ENCODE data around the gene GPHN. TPM values are rescaled to one million over a fixed set of nuclear protein-coding genes. Genes with fewer than 3 reads are reported as not detected.

The GPHN gene
- total and polyA plus RNA-seq, 4 donors: 9.1 to 57.6 (median 33.9) TPM

DNA sequence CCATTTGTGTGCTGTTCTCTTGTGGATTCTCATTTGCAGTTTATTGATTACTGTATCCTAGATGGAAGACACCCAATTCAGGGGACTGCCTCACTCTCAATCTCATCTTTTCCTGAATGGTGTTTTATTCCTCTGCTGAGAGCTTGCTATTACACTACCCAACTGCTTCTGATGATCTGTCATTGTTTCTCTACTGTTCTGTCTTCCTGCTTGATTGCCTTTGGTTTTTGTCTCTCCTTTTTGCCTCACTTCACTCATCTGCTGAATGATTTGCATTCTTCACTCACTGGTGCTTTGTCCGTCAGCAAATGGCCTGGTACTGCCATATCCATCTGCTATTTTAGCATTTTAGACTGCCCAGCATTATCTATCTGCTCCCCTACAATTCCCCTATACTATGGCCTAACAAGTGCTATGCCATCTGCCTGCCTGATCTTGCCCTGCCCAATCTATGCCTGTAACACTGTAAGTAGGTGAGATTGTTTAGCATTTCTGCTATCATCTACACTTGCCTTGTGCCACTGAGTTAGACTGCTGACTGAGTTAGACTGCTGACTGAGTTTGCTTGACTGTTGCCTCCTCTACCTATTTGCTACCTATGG lies 335.1 kb downstream of the GPHN start:
- Histone ChIP-seq H3K9ac (ENCODE audit: insufficient read depth in 1 of 2, low read length in 2 of 2) (no peak overlapping the region), H3K27ac (ENCODE audit: low read depth in 1 of 2, low read length in 1 of 2) (no peak overlapping the region), H3K36me3 (ENCODE audit: control insufficient read depth in 4 of 4, insufficient read depth in 4 of 4, low read length in 4 of 4) (no peaks in the 10 kb centered on the region), H3K4me3 (no peak overlapping the region), H3K9me3 (ENCODE audit: control insufficient read depth in 4 of 4, insufficient read depth in 3 of 4, low read length in 3 of 4) (no peaks in the 10 kb centered on the region), H3K27me3 (ENCODE audit: control insufficient read depth in 3 of 3, insufficient read depth in 3 of 3, low read length in 2 of 3) (no peaks in the 10 kb centered on the region), H3K4me1 (ENCODE audit: control insufficient read depth in 5 of 5, insufficient read depth in 5 of 5, low read length in 5 of 5) (no peaks in the 10 kb centered on the region)
- ATAC-seq (ENCODE audit: insufficient read depth, low FRiP score): no peak
- TF ChIP-seq, protein P1, sequence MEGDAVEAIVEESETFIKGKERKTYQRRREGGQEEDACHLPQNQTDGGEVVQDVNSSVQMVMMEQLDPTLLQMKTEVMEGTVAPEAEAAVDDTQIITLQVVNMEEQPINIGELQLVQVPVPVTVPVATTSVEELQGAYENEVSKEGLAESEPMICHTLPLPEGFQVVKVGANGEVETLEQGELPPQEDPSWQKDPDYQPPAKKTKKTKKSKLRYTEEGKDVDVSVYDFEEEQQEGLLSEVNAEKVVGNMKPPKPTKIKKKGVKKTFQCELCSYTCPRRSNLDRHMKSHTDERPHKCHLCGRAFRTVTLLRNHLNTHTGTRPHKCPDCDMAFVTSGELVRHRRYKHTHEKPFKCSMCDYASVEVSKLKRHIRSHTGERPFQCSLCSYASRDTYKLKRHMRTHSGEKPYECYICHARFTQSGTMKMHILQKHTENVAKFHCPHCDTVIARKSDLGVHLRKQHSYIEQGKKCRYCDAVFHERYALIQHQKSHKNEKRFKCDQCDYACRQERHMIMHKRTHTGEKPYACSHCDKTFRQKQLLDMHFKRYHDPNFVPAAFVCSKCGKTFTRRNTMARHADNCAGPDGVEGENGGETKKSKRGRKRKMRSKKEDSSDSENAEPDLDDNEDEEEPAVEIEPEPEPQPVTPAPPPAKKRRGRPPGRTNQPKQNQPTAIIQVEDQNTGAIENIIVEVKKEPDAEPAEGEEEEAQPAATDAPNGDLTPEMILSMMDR (IDR thresholded peaks at IDR 0.05; ENCODE audit: control extremely low read depth, extremely low read depth): no peak
- 91 to 96% methylated on average over 1 of the region's 1 CpG for WGBS, 2 donors
- DNase-seq: no peak

DNA sequence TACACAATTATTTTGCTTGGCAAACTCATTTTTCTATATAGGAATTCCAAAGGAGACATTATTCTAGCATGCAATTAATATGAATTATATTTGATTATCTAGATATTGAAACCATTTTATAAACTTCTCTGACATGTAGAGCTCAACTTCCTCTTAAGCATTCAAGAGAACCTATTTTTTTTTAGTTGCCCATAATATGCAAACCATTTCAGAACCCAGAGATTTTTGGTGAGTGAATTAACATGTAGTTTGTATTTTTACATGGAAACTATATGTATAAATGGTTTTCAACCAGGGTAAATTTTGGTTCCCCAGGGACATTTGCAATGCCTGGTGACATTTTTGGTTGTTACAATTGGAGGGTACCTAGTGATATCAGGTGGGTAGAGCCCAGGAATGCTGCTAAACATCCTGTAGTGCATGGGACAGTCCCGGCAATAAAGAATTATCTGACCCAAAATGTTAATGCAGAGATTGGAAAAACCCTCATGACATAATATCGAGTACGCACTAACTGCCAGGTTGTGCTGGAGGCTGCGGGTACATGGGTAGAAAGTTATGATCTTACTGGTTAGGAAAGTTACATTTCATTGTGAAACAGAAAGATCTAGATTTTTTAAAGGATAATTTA lies 342.4 kb downstream of the GPHN start:
- Histone ChIP-seq H3K27me3 (ENCODE audit: control insufficient read depth in 3 of 3, insufficient read depth in 3 of 3, low read length in 2 of 3) (no peaks in the 10 kb centered on the region), H3K4me1 (ENCODE audit: control insufficient read depth in 5 of 5, insufficient read depth in 5 of 5, low read length in 5 of 5) (no peaks in the 10 kb centered on the region), H3K36me3 (ENCODE audit: control insufficient read depth in 4 of 4, insufficient read depth in 4 of 4, low read length in 4 of 4) (no peaks in the 10 kb centered on the region), H3K27ac (ENCODE audit: low read depth in 1 of 2, low read length in 1 of 2) (no peak overlapping the region), H3K4me3 (no peak overlapping the region), H3K9ac (ENCODE audit: insufficient read depth in 1 of 2, low read length in 2 of 2) (no peak overlapping the region), H3K9me3 (ENCODE audit: control insufficient read depth in 4 of 4, insufficient read depth in 3 of 4, low read length in 3 of 4) (no peaks in the 10 kb centered on the region)
- TF ChIP-seq, protein P1 (IDR thresholded peaks at IDR 0.05; ENCODE audit: control extremely low read depth, extremely low read depth): no peak
- no peak for DNase-seq
- 93 to 97% methylated on average over 4 of the region's 4 CpGs for WGBS, 2 donors
- ATAC-seq (ENCODE audit: insufficient read depth, low FRiP score): no peak

DNA sequence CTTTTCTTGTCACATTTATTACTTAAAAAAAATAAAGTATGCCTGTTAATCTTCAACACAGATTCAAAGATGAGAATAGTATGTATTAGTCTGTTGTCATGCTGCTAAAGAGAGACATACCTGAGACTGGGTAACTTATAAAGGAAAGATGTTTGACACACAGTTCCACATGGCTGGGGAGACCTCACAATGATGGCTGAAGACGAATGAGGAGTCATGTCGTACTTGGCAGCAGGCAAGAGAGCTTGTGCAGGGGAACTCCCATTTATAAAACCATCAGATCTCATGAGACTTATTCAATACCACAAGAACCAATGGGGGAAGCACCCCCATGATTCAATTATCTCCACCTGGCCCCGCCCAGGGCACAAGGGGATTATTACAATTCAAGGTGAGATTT lies 345.4 kb downstream of the GPHN start:
- no peak for DNase-seq

More for the DNA sequence above, 345.4 kb downstream of the GPHN start:
- Histone ChIP-seq H3K36me3 (ENCODE audit: control insufficient read depth in 4 of 4, insufficient read depth in 4 of 4, low read length in 4 of 4) (no peaks in the 10 kb centered on the region), H3K27me3 (ENCODE audit: control insufficient read depth in 3 of 3, insufficient read depth in 3 of 3, low read length in 2 of 3) (no peaks in the 10 kb centered on the region), H3K27ac (ENCODE audit: low read depth in 1 of 2, low read length in 1 of 2) (no peak overlapping the region), H3K9ac (ENCODE audit: insufficient read depth in 1 of 2, low read length in 2 of 2) (no peak overlapping the region), H3K9me3 (ENCODE audit: control insufficient read depth in 4 of 4, insufficient read depth in 3 of 4, low read length in 3 of 4) (peaks cover 0 to 2% (median 0%) of the 10 kb centered on the region in 4 donors), H3K4me1 (ENCODE audit: control insufficient read depth in 5 of 5, insufficient read depth in 5 of 5, low read length in 5 of 5) (no peaks in the 10 kb centered on the region), H3K4me3 (no peak overlapping the region)
- WGBS, 2 donors: 92 to 93% methylated on average over 3 of the region's 3 CpGs
- no peak for ATAC-seq (ENCODE audit: insufficient read depth, low FRiP score)
- TF ChIP-seq, protein P1 (IDR thresholded peaks at IDR 0.05; ENCODE audit: control extremely low read depth, extremely low read depth): no peak

All from lung (tissue), 12 donors.